LoVo (cell line): Measurements from ENCODE around the gene FAM216A.
A peak's percentile ranks its signal among the peaks of the same experiment; 100 is the strongest.
"Not testable (repeated sequence)": the region's sequence is repeated elsewhere in the genome, so short reads cannot be mapped to it uniquely, and the experiment has no call there.

Experiments
- DNase-seq: peaks from one replicate; pipeline ENCODE4 v3.0.0-alpha.2; 2016; ENCODE audit warnings: low spot score

FAM216A gene, protein sequence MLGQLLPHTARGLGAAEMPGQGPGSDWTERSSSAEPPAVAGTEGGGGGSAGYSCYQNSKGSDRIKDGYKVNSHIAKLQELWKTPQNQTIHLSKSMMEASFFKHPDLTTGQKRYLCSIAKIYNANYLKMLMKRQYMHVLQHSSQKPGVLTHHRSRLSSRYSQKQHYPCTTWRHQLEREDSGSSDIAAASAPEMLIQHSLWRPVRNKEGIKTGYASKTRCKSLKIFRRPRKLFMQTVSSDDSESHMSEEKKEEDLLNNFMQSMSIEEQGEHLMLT

DNA sequence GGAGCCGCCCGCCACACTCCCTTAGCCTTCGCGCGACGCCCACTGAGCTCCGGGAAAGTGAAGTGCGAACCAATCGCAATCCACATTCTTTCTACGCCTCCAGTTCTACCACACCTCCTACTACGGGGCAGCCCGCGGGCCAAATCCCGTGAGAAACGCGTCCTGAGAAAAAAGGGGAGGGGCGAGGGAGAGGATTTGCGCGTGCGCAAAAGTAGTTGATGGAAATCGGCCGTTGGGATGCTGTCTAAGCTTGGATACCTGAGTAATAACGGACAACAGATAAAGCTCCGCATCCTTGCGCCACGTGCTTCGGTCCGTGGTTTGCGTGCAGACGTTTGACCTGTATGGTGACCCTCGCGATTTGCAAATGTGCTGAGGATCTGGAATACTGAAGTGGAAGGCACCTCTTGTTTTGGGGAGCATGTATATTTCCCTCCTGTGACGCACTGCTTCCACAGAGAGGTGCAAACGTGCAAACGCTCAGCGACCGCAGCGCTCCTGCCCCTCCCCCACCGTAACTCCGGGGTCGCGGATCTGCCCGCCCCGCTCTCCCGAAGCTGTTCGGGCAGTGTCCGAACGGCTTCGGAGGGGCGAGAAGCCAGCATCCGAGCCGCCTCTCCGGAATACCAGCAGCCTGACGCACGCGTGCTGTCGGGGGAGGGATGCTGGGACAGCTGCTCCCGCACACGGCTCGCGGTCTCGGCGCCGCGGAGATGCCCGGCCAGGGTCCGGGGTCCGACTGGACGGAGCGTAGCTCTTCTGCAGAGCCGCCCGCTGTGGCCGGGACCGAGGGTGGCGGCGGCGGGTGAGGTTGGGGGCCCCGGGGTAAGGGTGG is at the start of gene FAM216A, which contains the start of gene GPN3:
FAM216A (plus strand) TSS at position 632 of the 835 bp plus-strand sequence; CDS start at position 663, 31 bp downstream.
GPN3 (minus strand) TSS at position 44 of the 835 bp plus-strand sequence. CDS start 54 bp downstream, outside the sequence.
- DNase-seq = peak; percentile 100

DNA sequence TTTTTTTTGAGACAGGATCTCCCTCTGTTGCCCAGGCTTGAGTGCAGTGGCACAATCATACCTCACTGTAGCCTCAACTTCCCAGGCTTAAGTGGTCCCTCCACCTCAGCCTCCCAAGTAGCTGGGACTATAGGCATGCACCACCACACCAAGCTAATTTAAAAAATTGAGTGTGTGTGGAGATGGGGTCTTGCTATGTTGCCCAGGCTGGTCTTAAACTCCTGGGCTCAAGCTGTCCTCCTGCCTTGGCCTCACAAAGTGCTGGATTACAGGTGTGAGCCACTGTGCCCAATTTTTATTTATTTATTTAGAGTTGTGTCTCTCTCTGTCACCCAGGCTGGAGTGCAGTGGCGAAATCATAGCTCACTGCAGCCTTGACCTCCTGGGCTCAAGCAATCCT is 48.0 kb upstream of the FAM216A start:
- not testable (repeated sequence) for DNase-seq

- no peak for DNase-seq
Observed at GRCh38 chr12:110421159-110421661, 47.4 kb upstream of the FAM216A start.

DNA sequence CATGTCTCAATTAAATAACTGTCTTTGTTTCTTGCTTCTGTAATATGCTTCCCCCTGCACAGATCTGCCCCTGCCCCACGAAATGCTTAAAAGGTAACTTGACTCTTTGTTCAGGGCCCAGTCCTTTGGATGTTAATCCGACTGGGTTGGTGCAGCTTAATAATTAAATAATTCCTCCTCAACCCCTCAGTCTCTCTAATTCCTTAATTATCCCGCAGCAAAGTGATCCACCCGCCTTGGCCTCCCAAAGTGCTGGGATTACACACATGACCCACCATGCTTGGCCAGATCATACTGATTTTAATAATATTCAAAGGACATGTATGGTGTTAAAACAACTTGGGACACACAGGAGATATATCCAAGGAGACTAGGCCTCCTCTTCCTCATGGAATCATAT is 46.9 kb upstream of the FAM216A start:
- DNase-seq = no peak

GRCh38 chr12:110424237-110424636 is 44.4 kb upstream of the FAM216A start:
- no peak for DNase-seq

GRCh38 chr12:110426406-110426805 is 42.2 kb upstream of the FAM216A start:
- no peak for DNase-seq

DNA sequence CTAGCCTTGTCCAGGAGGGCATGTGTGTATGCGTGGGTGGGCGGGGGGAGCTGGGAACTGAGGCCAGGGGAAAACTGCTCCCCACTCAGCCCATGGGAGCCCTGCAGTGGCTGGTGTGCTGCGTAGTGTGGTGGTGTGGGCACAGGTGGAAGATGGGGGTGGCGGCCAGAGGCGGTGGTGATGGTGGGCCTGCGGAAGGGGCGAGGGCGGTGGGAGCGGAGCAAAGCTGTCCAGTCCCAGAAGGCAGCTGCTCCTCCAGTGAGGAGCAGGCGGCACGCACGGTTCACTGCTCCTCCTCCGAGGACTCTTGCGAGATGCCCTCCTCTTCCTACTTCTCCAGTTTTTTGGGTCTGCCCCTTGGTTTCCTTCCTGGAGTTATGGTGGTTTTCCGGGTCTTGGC is 39.0 kb upstream of the FAM216A start:
- DNase-seq = not testable (repeated sequence)

- DNase-seq = no peak
Observed at GRCh38 chr12:110431957-110432587, 36.6 kb upstream of the FAM216A start.

- no peak for DNase-seq
Observed at GRCh38 chr12:110436231-110436630, 32.4 kb upstream of the FAM216A start.

DNA sequence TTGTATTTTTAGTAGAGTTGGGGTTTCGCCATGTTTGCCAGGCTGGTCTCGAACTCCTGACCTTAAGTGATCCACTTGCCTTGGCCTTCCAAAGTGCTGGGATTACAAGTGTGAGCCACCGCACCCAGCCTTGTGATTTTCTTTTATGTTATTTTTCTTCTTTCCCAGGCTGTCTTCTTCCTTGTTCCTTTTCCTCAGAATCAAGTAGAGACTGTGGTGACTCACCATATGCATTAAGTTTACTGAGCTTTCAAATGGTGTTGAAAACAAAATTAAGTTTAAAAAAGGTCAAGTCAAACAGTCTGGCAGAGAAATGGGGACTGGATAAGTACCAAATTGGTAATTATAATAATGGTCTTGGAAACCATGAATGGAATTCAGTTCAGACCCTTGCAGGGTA is 24.2 kb upstream of the FAM216A start:
- DNase-seq = no peak

DNA sequence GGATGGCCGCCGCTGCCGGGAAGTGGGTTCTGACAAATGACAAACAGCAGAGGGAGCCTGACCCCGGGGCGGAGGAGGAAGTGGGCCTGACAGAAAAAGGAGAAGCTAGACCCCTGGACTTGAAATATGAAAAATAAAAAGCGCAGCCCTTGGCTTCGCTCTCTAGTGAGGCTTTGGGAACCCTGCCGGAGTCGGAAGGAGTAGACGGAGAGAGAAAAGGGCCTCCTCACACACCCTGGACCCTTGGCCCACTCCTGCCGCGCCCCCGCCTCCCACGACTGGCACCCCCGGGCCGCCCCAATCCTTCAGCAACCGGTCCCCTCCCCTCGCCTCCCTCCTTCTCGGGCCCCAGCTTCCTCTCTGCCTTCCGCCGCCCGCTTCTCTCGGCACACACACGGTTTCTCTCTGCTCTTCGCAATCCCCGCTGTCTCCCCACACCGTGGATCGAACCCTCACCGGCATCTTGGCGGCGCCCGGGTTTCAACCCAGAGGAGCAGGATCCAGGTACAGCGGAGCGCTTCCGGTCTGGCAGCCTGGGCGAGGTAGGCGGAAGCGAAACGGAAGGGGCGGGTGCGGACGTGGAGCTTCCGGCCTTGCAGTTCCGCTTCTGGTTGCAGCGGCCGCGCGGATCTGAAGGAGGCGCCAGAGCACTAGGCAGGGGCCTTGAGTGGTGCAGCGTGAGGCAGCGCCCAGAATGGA is 18.7 kb upstream of the FAM216A start, which contains the start of gene ARPC3:
ARPC3 (minus strand) TSS at position 539 of the 699 bp plus-strand sequence; CDS start at position 462, 77 bp downstream.
- DNase-seq = peak; percentile 100

DNA sequence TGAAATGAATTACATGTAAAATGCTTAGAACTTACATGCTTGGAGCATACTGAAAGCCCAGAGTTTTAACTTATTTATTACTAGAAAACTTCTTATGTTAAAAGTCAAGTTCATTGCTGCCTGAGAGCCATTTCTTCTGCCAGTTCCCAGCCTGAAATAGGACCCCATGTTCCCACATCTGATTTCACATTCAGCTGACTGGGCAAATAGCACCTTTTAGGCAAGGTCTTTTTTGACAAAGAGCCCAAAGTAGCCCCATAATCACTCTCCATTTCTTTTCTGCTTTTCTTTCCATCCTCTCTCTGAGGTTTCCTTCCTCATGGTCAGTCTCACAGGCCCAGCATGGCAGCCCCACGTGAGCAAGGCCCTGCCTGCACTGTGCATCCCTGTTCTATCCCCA is 17.4 kb upstream of the FAM216A start:
- DNase-seq = no peak

DNA sequence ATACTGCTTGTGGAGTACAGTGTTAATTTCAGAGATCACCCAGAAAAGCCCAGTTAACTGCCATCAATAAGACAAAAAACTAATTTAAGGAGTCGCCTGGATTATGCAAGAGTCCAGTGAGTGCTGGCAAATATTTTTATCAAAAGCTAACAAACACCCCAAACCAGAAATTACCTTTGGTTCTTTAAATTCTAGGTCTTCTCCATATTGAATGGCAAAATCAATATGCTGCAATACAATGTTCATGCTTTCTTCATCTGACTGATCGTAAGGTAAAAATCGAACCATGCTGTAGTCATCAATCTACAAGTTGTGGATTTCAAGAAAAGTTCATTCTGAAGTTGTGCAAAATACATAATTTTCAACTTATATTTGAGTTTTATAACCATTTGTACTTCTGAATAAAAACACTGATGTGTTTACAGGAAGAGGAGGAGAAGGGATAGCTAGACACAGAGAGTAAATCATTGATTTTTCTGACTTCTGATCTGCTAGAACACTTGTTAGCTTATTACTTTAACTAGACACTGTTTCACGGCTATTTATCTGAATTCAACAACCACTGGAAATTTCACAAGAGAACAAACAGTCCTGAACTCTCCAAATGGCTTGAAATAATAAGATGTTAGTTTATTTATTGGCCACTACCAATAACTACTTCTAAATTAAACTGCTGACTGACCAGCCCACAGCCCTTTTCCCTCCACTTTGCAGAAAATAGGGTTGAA is 14.9 kb upstream of the FAM216A start:
- DNase-seq = no peak

- DNase-seq = no peak
Observed at GRCh38 chr12:110458756-110459155, 9.9 kb upstream of the FAM216A start.

DNA sequence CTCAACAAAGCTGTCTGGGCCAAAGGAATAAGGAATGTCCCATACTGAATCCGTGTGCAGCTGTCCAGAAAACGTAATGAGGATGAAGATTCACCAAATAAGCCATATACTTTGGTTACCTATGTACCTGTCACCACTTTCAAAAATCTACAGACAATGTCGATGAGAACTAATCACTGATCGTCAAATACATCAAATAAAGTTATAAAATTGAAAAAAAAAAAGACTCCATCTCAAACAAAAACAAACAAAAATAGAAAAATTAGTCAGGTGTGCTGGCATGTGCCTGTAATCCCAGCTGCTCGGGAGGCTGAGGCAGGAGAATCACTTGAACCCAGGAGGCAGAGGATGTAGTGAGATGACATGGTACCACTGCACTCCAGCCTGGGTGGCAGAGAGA is 7.5 kb upstream of the FAM216A start:
- not testable (repeated sequence) for DNase-seq

DNA sequence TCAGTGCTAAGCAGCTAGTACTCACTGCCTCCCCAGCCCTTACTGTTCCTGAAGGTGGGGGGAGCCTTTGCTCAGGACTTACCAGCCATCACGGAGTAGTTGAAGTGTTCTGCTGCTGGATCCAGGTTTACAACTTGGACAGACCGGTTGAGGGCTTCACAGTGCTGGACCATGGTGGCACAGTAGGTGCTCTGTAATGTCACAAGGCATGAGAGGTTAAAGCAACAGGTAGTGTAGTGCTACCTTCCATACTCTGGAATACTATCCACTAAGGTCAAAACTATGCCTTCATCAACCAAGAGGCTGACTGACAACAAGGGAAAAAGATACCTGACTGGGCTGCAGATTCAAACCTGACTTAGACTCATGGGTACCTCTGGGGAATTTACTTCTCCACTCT is 3.6 kb upstream of the FAM216A start:
- no peak for DNase-seq

GRCh38 chr12:110465765-110466164 is 2.9 kb upstream of the FAM216A start:
- not testable (repeated sequence) for DNase-seq

- DNase-seq = no peak
Observed at GRCh38 chr12:110466791-110467190, 1.9 kb upstream of the FAM216A start.

DNA sequence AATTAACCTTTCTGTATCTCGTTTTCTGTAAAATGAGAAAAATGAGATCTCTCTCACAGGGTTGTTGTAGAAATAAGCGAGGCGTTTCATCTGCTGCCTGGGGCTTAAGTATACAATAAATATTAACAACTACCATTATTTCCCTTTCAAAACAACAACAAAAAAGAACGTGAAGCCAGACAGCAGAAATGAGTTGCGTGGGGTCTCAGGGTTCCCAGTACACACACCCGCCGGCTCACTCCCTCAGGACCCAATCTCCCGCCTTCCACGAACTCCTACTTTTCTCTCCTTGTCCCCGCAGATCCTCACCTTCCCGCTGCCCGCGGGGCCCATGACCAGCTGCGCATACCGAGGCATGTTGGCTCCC is 815 bp upstream of the FAM216A start:
- no peak for DNase-seq

- DNase-seq = no peak
Observed at GRCh38 chr12:110475426-110475825, 6.8 kb downstream of the FAM216A start.
